AG09319 (cell line): ENCODE data around the gene CARD19.

Experiments used
- DNase-seq: peaks from one replicate; pipeline ENCODE4 v3.0.0-alpha.2; 2010; ENCODE audit warnings: low read depth; ENCODE audit errors: extremely low read depth
- CTCF ChIP-seq: IDR thresholded peaks from 2 replicates; pipeline ENCODE4 v1.5.1; 2011; ENCODE audit warnings: low read depth, mild to moderate bottlenecking, inconsistent platforms, low read length, moderate library complexity

Gene CARD19

GRCh38 chr9:93077811-93078210 is 18.2 kb upstream of the CARD19 start:
- no peak for DNase-seq
- TF ChIP-seq CTCF, result no peak

- no peak for TF ChIP-seq CTCF
- DNase-seq, result no peak
These were observed 16.6 kb upstream of the CARD19 start for GRCh38 chr9:93079371-93079770.

- DNase-seq, result no peak
- TF ChIP-seq CTCF, result no peak
These were observed 15.6 kb upstream of the CARD19 start for GRCh38 chr9:93080406-93080805.

- no peak for TF ChIP-seq CTCF
- DNase-seq, result no peak
These were observed 14.9 kb upstream of the CARD19 start for GRCh38 chr9:93081081-93081529.

GRCh38 chr9:93081931-93082330 is 14.1 kb upstream of the CARD19 start:
- no peak for TF ChIP-seq CTCF
- DNase-seq, result no peak

GRCh38 chr9:93082841-93083411 is 13.1 kb upstream of the CARD19 start:
- no peak for TF ChIP-seq CTCF
- DNase-seq, result no peak

GRCh38 chr9:93083592-93084470 is 12.2 kb upstream of the CARD19 start:
- no peak for TF ChIP-seq CTCF
- DNase-seq, result no peak
